ENCODE results near the gene TNFAIP6.

Gene TNFAIP6

DNA sequence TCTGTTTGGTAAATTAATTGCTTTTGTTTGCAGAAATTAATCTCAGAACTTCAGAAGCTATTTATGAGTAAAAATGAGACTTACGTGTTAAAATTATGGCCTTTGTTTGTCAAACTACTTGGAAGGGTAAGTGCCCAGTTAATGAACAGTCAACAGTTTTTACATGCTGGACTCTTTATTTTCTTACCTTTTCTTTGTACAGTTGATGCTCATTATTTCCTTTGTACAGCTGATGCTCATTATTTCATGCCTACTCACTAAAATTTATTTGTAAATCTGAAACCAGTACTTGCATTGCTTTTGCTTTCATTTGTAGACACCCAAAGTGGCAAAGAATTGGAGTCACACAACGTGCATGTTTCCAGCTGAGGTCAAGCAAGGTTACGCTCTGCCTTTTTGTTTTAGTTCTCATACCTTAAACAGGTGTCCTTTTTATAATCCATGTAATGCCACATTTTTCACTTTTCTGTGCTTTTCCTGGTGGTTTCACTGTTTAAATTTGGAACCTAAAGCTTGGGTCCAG lies 65.6 kb downstream of the TNFAIP6 start:
- FAIRE-seq, result no peak

DNA sequence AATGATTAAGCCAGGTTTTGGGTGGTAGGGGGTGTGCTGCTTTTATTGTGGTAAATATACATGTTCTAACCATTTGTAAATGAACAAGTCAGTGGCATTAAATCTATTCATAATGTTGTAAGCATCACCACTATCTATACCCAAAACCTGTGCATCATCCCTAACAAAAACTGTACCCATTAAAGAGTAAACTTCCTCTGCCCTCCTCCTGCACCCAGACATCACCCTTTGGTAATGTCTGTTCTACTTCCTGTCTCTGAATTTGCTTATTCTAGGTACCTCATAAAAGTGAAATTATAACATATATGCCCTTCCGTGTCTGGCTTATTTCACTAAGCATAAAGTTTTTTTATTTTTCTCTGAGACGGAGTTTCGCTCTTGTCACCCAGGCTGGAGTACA lies 66.4 kb downstream of the TNFAIP6 start:
- FAIRE-seq, result no peak

Measured in TTC549 (cell line).